Esophagus squamous epithelium (tissue), 5 donors: ENCODE data around the gene CACNA1D. TPM values are rescaled to one million over a fixed set of nuclear protein-coding genes. Genes with fewer than 3 reads are reported as not detected.

Experiments
- DNase-seq: peaks from one replicate; lab custom pipeline; 2025; lab: John Stamatoyannopoulos, UW
- H3K27ac ChIP-seq, 4 donors: fragments of 200-600 bp; sonication (generic); one replicate each; pipeline ENCODE4 v1.5.1; 2016 to 2019; ENCODE audit warnings: mild to moderate bottlenecking in 1 of 4
- H3K27me3 ChIP-seq, 4 donors: fragments of 200-600 bp; sonication (generic); 1 replicate in 3 of 4; 2 replicates in 1 of 4; pipeline versions ENCODE4 v1.5.1 to v1.6.0; 2017 to 2021; ENCODE audit warnings: antibody characterized with exemption in 1 of 4
- H3K36me3 ChIP-seq, 3 donors: fragments of 200-600 bp; sonication (generic); one replicate each; pipeline ENCODE4 v1.5.1; 2016 to 2019
- H3K4me1 ChIP-seq, 3 donors: fragments of 200-600 bp; sonication (generic); one replicate each; pipeline ENCODE4 v1.5.1; 2017 to 2019
- H3K4me3 ChIP-seq, 4 donors: fragments of 200-600 bp; sonication (generic); 1 replicate in 3 of 4; 2 replicates in 1 of 4; pipeline ENCODE4 v1.5.1; 2016 to 2019; ENCODE audit warnings: mild to moderate bottlenecking in 2 of 4, moderate library complexity in 1 of 4
- H3K9me3 ChIP-seq, 3 donors: fragments of 200-600 bp; sonication (generic); one replicate each; pipeline ENCODE4 v1.5.1; 2016 to 2019
- CTCF ChIP-seq, 6 experiments: fragments of 450-650 bp in 4 of 6; fragments of 200-600 bp in 2 of 6; sonication (generic) in 2 of 6; IDR thresholded peaks; one replicate each; pipeline ENCODE4 v1.5.1; 2016 to 2019; ENCODE audit warnings: antibody characterized with exemption in 6 of 6, mild to moderate bottlenecking in 4 of 6, moderate library complexity in 4 of 6
- POLR2A ChIP-seq, 4 donors: fragments of 450-650 bp; IDR thresholded peaks; one replicate each; pipeline ENCODE4 v1.6.1; 2017; ENCODE audit warnings: antibody characterized with exemption in 4 of 4, mild to moderate bottlenecking in 4 of 4, moderate library complexity in 3 of 4
- WGBS, 2 donors: methylation state at CpG; one replicate each; pipeline ENCODE4 v1.1.5; 2018; 5-methylcytosine and 5-hydroxymethylcytosine counted together
- intact Hi-C: fragments of 100-400 bp; cut with DNase I; formaldehyde crosslinking; loops from one replicate; pipeline ENCODE4 v1.15.0; 2022
- total RNA-seq, 4 donors: library from RNA; depleted of rRNA; stranded (reverse); fragments of >200 nt; gene quantifications; one replicate each; pipeline ENCODE4 v1.1.0, GENCODE V29; 2016
- donor health status: DM: yes; HTN: yes; CAD: no.

The CACNA1D gene
- total RNA-seq, 4 donors from 2014 or later: 0.56 to 4.5 (median 3.1) TPM

GRCh38 chr3:53500165-53500777 lies 5.9 kb downstream of the CACNA1D start:
- TF ChIP-seq CTCF (IDR thresholded peaks at IDR 0.05): no peak
- TF ChIP-seq POLR2A (IDR thresholded peaks at IDR 0.05): no peak
- H3K4me1 ChIP-seq: peaks cover 3 to 27% (median 10%) of the 10 kb centered on the region in 3 donors
- H3K27ac ChIP-seq: no peak overlapping the region
- intact Hi-C loops: no loop called here
- no peak overlapping the region for H3K4me3 ChIP-seq
- DNase-seq: no peak
- no peaks in the 10 kb centered on the region for H3K9me3 ChIP-seq
- no peaks in the 10 kb centered on the region for H3K36me3 ChIP-seq
- peaks cover 0 to 29% (median 0%) of the 10 kb centered on the region in 4 donors for H3K27me3 ChIP-seq
- 88 to 90% methylated on average over 7 of the region's 7 CpGs for WGBS, 2 donors

- H3K9me3 ChIP-seq: no peaks in the 10 kb centered on the region
- WGBS, 2 donors: 73 to 85% methylated on average over 8 of the region's 8 CpGs
- H3K27ac ChIP-seq: no peak overlapping the region
- no peak for TF ChIP-seq POLR2A (IDR thresholded peaks at IDR 0.05)
- H3K4me3 ChIP-seq: no peak overlapping the region
- H3K4me1 ChIP-seq: peaks cover 0 to 18% (median under 1%) of the 10 kb centered on the region in 3 donors
- no peak for DNase-seq
- intact Hi-C loops: no loop called here
- peaks cover 0 to 21% (median 0%) of the 10 kb centered on the region in 4 donors for H3K27me3 ChIP-seq
- no peaks in the 10 kb centered on the region for H3K36me3 ChIP-seq
Observed at GRCh38 chr3:53501178-53501577, 6.8 kb downstream of the CACNA1D start.

- intact Hi-C loops: no loop called here
- TF ChIP-seq POLR2A (IDR thresholded peaks at IDR 0.05): no peak
- no peak for TF ChIP-seq CTCF (IDR thresholded peaks at IDR 0.05)
- WGBS, 2 donors: 79 to 85% methylated on average over 4 of the region's 4 CpGs
- Histone ChIP-seq H3K27me3 (peaks cover 0 to 8% (median 0%) of the 10 kb centered on the region in 4 donors), H3K9me3 (no peaks in the 10 kb centered on the region), H3K4me1 (peaks cover 0 to 8% (median 0%) of the 10 kb centered on the region in 3 donors), H3K4me3 (no peak overlapping the region), H3K27ac (no peak overlapping the region), H3K36me3 (no peaks in the 10 kb centered on the region)
- no peak for DNase-seq
Observed at GRCh38 chr3:53502737-53503136, 8.3 kb downstream of the CACNA1D start.

- Histone ChIP-seq H3K4me1 (peaks cover 0 to 3% (median 0%) of the 10 kb centered on the region in 3 donors), H3K27me3 (peaks cover 0 to 4% (median 0%) of the 10 kb centered on the region in 4 donors), H3K4me3 (no peak overlapping the region), H3K27ac (no peak overlapping the region), H3K36me3 (no peaks in the 10 kb centered on the region), H3K9me3 (no peaks in the 10 kb centered on the region)
- intact Hi-C loops: no loop called here
- 75 to 88% methylated on average over 5 of the region's 5 CpGs for WGBS, 2 donors
- TF ChIP-seq POLR2A (IDR thresholded peaks at IDR 0.05) (no peak), CTCF (IDR thresholded peaks at IDR 0.05) (no peak)
- DNase-seq: no peak
Observed at GRCh38 chr3:53503195-53503594, 8.8 kb downstream of the CACNA1D start.

- intact Hi-C loops: no loop called here
- Histone ChIP-seq H3K36me3 (no peaks in the 10 kb centered on the region), H3K27ac (no peak overlapping the region), H3K9me3 (no peaks in the 10 kb centered on the region), H3K4me1 (no peaks in the 10 kb centered on the region), H3K4me3 (no peak overlapping the region), H3K27me3 (peaks cover 0 to 9% (median 0%) of the 10 kb centered on the region in 4 donors)
- TF ChIP-seq POLR2A (IDR thresholded peaks at IDR 0.05) (no peak), CTCF (IDR thresholded peaks at IDR 0.05) (no peak)
- DNase-seq: no peak
- 72 to 82% methylated on average over 4 of the region's 4 CpGs for WGBS, 2 donors
Observed at GRCh38 chr3:53506110-53506762, 11.8 kb downstream of the CACNA1D start.
